ENCODE data around the gene ARHGAP18.

GRCh38 chr6:129604321-129604720, 105.7 kb downstream of the ARHGAP18 start:
- TF ChIP-seq HMG20B (CRISPR knock-in tag; conservative IDR thresholded peaks at IDR 0.05) (no peak), RFXAP (CRISPR knock-in tag; IDR thresholded peaks at IDR 0.05; ENCODE audit: borderline replicate concordance) (no peak), FOXM1 (CRISPR knock-in tag; IDR thresholded peaks at IDR 0.05) (no peak), KDM5A (IDR thresholded peaks at IDR 0.05; ENCODE audit: borderline replicate concordance, low read length) (no peak), DPF2 (CRISPR knock-in tag; IDR thresholded peaks at IDR 0.05; ENCODE audit: borderline replicate concordance, low read depth) (no peak), ZBTB2 (CRISPR knock-in tag; IDR thresholded peaks at IDR 0.05; ENCODE audit: low read depth) (no peak), ZNF317 (CRISPR knock-in tag; IDR thresholded peaks at IDR 0.05) (no peak)
